ENCODE results near the gene RC3H2. TPM values are rescaled to one million over a fixed set of nuclear protein-coding genes. Genes with fewer than 3 reads are reported as not detected.
A peak's percentile ranks its signal among the peaks of the same experiment; 100 is the strongest.

RC3H2 gene
- 17.6 and 25.1 TPM in 2 replicates for total RNA-seq (2014; rRNA removed; shearing (Covaris generic); ENCODE audit: low replicate concordance)

DNA sequence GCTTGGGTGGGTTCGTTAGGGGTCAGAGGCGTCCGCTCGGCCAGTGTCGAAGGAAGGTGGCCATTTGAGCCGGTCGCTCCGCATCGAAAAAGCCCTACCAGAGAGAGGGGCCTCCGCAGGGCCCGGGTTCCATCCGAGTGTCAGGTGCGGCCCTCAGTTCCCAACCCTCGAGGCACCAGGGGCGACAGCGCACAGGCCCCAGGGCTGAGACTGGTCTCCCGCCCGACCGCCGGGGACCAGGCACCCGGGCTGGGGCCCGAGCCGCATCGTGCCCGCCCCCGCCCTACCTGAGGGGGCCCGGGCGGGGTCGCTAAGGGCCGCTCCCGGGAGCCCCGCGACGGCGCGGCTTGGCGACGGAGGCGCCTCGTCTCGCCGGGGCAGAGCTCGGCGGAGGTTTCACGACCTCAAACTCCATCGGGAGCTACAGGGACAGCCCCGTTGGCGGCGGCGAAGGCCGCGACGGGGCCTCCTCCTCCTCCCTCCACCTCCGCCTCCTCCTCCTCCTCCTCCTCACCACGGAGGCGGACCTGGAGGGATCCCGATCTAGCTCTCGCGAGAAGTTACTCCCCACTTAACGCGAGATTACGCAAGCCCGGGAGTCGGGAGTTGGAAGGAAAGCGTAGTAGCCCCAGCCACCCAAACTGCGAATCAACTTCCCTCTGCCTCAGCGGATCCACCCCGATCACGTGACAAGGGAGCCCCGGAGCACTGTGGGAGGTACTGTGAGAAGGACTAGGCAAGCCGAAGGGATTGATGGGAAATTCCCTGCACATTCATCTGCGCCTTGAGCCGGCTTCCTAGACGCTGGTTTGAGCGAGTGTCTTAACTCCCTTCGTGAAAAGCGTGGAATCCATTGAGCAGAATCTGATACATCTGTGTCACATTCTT is at the start of gene RC3H2:
TSS of gene RC3H2 (minus strand) at position 537 of the 888 bp plus-strand sequence. CDS start 7,850 bp downstream, outside the sequence.
- peaks cover 14% of the 10 kb centered on the region for H3K36me3 ChIP-seq
- H3K4me3 ChIP-seq = peak within 1 kb of the TSS; percentile 70
- peak; percentile 99 for DNase-seq
- H3K27me3 ChIP-seq = no peaks in the 10 kb centered on the region
- H3K9me3 ChIP-seq = no peaks in the 10 kb centered on the region

- Histone ChIP-seq H3K36me3 (peaks cover 4% of the 10 kb centered on the region), H3K27me3 (no peaks in the 10 kb centered on the region), H3K4me3 (no peak overlapping the region), H3K9me3 (no peaks in the 10 kb centered on the region)
- DNase-seq = no peak
Observed at GRCh38 chr9:122954253-122954691, 49.1 kb upstream of the RC3H2 start.

DNA sequence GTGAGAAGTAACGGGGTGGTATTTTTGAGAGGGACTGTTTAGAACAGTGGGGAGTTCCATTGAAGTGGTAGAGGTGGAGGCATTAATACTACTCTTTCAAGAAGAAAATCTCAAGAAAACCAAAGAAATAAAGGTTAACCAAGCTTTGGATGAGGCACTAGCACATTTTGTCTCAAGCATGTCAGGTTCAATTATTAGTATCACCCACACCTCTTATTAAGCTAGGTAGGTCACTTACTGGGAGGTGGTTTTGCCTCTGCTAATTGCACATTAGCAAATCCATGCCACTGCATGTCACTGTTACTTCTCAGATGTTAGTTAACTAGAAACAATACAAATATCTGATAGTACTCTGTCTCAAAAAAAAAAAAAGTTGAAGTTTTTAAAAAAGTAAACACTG is 45.9 kb upstream of the RC3H2 start:
- Histone ChIP-seq H3K4me3 (no peak overlapping the region), H3K27me3 (no peaks in the 10 kb centered on the region), H3K9me3 (no peaks in the 10 kb centered on the region), H3K36me3 (peaks cover 3% of the 10 kb centered on the region; the same call in 1 of the 2 replicates)
- DNase-seq = no peak

DNA sequence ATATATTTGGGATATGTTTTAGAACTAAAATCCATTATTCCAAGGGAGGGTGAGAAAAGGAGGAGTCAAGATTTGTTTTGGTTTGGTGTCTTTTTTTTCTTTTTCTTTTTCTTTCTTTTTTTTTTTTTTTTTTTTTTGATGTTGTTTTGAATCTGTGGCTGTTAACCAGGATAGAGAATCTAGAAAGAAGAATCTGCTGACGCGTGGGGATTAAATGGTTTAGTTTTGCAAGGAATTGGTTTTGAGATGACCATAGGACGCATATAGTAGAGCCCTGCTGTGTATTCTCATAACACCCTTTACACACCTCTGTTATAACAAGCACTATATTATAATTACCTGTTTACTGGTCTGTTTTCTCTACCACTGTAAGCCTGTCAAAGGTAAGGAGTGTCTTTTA is 45.1 kb upstream of the RC3H2 start:
- no peak overlapping the region for H3K4me3 ChIP-seq
- H3K36me3 ChIP-seq = peaks cover 5% of the 10 kb centered on the region
- no peak for DNase-seq
- H3K9me3 ChIP-seq = no peaks in the 10 kb centered on the region
- no peaks in the 10 kb centered on the region for H3K27me3 ChIP-seq

GRCh38 chr9:122949696-122950095 is 44.5 kb upstream of the RC3H2 start:
- Histone ChIP-seq H3K9me3 (no peaks in the 10 kb centered on the region), H3K27me3 (no peaks in the 10 kb centered on the region), H3K4me3 (no peak overlapping the region), H3K36me3 (peaks cover 6% of the 10 kb centered on the region)
- no peak for DNase-seq

DNA sequence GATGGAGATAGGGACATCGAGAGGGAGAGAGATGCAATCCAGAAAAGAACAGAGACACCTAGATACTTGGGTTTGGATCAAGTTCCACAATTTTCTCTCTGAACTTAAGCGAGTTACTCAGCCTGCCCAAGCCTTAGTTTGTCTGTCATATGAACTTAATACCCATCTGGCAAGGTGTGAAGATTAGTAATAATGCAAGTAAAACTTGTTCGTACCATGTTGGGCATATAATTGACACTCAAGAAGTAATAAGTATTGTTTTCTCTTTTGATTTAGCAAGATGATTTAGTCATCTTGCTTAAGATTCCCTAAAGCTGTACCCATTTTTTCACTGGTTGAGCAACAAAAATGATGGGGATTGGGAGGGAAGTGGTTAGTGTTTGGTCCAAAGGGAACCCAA is 43.2 kb upstream of the RC3H2 start:
- Histone ChIP-seq H3K4me3 (no peak overlapping the region), H3K27me3 (no peaks in the 10 kb centered on the region), H3K9me3 (no peaks in the 10 kb centered on the region), H3K36me3 (peaks cover 6% of the 10 kb centered on the region)
- no peak for DNase-seq

DNA sequence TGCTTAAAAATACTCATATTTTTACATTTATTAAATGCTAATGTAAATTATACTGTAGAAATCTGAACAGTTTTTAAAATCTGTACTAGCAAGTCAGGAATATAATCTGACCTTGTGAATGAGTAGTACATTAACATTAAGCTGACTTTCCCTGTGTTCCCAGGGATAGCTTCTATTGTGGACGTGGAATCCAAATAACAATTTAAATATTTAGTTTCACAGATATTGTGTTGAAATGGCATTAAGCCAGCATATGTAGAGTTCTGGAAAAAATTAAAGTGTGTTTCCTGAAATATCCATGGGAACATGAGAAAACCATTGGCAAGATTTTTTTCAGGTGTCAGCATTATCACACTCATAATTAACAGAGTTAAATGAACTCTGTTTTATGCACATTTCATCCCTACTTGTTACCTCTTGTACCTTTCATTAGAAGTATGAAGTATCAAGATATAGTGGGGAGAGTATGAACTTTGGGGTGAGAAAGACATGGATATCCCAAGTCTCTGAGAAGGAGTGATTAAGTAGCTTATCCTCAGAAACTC is 41.4 kb upstream of the RC3H2 start:
- H3K4me3 ChIP-seq = no peak overlapping the region
- H3K9me3 ChIP-seq = no peaks in the 10 kb centered on the region
- DNase-seq = no peak
- H3K36me3 ChIP-seq = peaks cover 6% of the 10 kb centered on the region
- no peaks in the 10 kb centered on the region for H3K27me3 ChIP-seq

DNA sequence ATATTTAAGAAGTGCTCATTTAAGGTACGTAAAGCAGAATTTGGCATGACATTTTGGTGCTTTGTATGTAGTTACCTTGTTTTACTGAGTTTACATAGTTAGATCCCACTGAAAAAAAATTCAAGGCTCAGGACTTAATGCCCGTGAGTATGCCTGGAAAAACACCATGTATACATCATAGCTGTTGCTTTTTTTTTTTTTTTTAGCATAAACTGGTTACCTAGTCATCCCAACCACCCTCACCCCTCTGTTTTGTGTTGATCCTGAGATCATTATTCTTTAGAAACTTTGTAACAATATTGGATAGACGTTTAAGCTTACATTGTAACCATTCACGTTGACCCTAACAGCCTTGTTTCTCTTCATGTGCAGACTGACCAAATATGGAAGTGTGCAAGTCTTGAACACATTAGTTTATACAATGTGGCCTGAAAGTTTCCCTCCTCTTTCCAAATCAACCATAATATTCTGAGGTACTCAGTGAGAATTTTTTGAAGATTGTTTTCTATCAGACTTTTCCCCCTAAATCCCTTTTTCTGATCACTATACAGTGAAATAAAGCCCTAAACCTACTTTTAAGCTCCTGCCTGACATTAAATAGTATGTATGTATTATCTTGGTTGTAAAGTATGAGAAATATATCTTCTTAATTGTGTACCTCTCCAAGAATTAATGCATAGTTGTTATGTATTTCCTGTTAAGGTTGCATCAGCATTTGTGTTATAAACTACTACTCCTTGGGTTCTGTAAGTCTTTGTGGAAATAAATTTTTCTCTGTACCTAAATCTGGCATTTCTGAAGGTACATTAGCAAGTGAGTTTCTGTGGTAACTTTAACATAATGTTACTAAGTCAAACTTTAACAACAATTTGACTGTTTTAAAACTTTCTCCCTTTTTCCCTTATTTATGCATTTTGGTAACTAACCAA is 40.1 kb upstream of the RC3H2 start:
- DNase-seq = no peak
- Histone ChIP-seq H3K27me3 (no peaks in the 10 kb centered on the region), H3K36me3 (peaks cover 10% of the 10 kb centered on the region), H3K4me3 (no peak overlapping the region), H3K9me3 (peaks cover 4% of the 10 kb centered on the region)

- no peaks in the 10 kb centered on the region for H3K27me3 ChIP-seq
- H3K9me3 ChIP-seq = peaks cover 8% of the 10 kb centered on the region
- no peak for DNase-seq
- H3K4me3 ChIP-seq = peak overlapping the region; percentile 95
- H3K36me3 ChIP-seq = peaks cover 35% of the 10 kb centered on the region
Observed at GRCh38 chr9:122941582-122942234, 36.5 kb upstream of the RC3H2 start.

DNA sequence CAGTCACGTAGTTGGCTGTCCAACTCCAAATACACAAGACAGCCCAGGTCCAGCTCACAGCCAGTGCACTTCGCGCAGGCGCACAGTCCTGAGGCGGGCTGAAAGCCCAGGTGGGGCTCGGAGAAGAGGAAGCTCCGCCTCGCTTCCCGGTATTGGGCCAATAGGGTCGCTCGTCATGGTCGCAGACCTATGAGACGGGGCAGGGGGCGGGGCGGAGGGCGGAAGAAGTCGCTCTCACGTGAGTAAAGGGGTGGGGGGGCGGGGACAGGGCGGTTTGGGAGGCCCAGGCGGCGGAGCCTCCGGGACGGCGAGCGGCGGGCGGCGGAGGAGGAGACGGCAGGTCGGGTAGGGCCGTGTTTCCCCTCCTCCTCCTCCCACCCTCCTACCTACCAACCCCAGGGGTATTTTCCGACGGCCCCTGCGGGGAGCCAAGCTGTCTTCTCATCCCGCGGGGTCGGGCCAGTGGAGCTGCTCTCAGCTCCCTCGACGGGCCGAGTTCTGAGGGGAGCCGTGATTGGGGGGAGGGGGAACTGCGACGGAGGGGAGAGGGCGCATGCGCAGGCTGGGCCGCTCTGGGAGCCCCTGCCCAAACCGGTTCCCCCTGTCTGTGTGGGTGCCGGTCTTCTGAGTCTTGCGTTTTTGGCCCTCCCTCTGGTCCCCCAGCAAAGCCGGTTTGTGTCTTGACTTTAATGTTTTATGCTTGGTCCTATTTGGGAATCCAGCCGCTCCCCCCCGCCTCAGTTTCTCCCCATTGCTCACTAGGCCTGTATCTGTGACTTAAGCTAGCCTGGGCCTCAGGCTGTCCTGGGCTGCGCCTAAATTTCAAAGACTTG is 35.8 kb upstream of the RC3H2 start, which contains the start of gene RABGAP1:
TSS of gene RABGAP1 (plus strand) at position 272 of the 833 bp plus-strand sequence. CDS start 16,040 bp downstream, outside the sequence.
- Histone ChIP-seq H3K4me3 (peak within 1 kb of the TSS; percentile 95), H3K9me3 (peaks cover 8% of the 10 kb centered on the region), H3K36me3 (peaks cover 42% of the 10 kb centered on the region), H3K27me3 (no peaks in the 10 kb centered on the region)
- DNase-seq = peak; percentile 99

DNA sequence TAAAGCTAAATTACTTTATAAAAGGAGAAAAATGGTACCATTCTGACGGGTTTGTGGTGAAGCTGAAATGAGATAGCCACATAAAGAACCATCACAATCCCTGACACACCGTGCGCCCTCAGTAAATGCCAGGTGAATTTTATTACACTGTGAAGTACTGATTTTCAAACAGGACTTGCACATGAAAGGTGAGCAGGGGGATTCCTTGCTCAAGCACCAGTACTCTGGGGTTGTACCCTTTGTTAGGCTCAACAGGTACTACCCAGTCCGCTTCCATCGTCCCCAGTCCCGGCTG is 35.2 kb upstream of the RC3H2 start:
- no peak for DNase-seq
- Histone ChIP-seq H3K27me3 (no peaks in the 10 kb centered on the region), H3K36me3 (peaks cover 42% of the 10 kb centered on the region), H3K9me3 (peaks cover 8% of the 10 kb centered on the region), H3K4me3 (peak overlapping the region; percentile 95)

DNA sequence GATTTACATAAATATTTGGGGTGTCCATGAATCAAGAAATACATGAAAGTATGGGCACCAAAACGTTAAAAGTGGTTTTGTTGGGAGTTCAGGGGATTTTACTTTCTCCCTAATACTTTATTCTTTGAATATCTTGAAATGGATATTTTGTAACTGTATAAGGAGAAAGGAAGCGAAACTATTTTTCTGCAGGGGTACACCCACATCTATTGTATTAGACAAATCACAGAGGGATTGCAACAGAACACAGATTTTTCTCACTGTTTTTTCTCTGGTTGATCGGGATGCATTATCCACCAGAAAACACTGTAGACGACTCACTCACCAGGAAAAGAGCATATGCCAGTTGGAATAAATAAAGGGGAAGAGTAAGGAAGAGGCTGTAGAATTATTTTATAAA is 34.4 kb upstream of the RC3H2 start:
- Histone ChIP-seq H3K9me3 (peaks cover 8% of the 10 kb centered on the region), H3K36me3 (peaks cover 44% of the 10 kb centered on the region), H3K27me3 (no peaks in the 10 kb centered on the region), H3K4me3 (no peak overlapping the region)
- no peak for DNase-seq

DNA sequence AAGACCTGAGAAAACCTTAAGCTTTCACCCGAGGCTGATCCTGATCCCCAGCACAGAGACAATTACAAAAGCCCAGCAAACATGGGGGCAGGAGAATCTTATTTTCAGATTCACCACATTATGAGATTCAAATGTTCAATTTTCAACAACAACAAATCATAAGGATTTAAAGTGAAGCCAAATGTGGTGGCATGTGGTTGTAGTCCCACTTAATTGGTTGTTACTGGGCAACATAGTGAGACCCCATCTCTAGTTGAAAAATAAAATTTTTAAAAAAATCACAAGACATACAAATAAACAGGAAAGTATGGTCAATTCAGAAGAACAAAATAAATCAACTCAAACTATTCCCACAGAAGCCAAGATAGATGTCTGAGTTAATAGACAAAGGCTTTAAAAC is 31.7 kb upstream of the RC3H2 start:
- Histone ChIP-seq H3K27me3 (no peaks in the 10 kb centered on the region), H3K9me3 (peaks cover 8% of the 10 kb centered on the region), H3K4me3 (no peak overlapping the region), H3K36me3 (peaks cover 46% of the 10 kb centered on the region)
- no peak for DNase-seq

DNA sequence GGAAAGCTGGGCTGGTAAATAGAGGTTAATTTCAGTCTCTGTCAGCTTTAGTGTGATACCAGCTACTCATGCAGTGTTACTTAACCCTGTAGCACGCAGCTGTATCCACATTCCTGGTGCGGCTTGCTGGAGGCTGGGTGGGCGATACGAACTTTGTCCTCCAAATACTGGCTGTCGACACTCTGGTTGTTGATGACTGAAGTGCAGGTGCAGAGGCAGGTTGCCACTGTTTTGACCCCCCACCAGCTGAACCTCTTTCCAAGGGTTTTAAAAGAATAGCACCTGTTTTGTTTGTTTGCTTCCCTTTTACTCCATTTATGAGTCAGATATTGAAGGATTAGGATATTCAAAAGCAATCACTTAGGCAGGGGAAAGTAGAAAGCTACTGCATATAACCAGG is 31.3 kb upstream of the RC3H2 start:
- H3K4me3 ChIP-seq = no peak overlapping the region
- no peak for DNase-seq
- H3K9me3 ChIP-seq = peaks cover 8% of the 10 kb centered on the region
- H3K36me3 ChIP-seq = peaks cover 46% of the 10 kb centered on the region
- no peaks in the 10 kb centered on the region for H3K27me3 ChIP-seq

DNA sequence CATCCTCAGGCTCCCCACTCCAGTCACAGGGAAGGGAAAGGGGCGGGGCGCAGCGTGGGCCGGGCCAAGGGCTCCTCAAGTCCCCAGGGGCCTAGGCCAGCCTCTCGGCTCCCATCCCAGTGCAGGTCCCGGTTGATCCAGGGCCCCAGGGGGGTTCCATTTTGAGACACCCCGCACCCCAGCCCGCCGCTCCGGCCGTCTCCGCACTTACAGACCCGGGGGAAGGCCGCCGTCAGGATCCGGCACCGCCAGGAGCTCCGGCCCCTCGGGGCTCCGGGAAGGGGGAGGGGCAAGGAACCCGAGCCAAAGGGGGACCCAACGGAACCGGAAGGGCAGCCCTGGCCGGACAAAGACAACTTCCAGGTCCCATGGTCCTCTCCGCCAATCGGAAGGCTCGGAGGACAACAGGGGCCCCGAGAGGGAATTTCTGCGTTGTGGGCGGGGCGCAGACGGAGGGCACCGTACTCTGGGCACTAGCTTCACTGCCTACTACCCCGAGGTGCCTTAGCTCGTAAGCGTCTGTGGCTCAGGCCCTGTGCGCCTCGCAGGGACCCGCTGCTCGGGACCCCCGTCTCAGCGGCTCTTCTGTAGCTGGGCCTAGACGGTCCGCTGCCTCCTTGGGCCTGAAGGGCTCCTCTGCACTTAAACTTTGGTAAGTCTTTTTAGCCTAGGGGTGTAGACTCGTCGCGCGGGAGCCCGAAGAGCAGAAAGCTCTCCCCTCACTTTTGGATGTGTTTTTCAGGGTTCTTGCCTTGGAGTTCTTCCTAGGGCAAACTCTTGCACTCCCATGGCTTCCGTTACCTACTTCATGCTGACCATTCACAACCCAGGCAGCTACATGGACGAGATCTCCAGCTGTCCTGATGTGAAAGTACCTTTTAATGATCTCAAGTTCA is 26.3 kb upstream of the RC3H2 start, which contains the start of gene ZBTB26:
TSS of gene ZBTB26 (minus strand) at position 287 of the 896 bp plus-strand sequence. CDS start 11,578 bp downstream, outside the sequence.
- H3K4me3 ChIP-seq = peak within 1 kb of the TSS; percentile 99
- DNase-seq = peak; percentile 97
- H3K36me3 ChIP-seq = peaks cover 15% of the 10 kb centered on the region
- H3K27me3 ChIP-seq = no peaks in the 10 kb centered on the region
- H3K9me3 ChIP-seq = no peaks in the 10 kb centered on the region; the same call in 1 of the 2 replicates
